DMS114 treated with DMSO at 0.1 percent for 48 hours (cell line): ENCODE results near the gene FBN1.

Source experiments
- DNase-seq: peaks from one replicate; lab custom pipeline; 2025; ENCODE audit not compliant: unreplicated experiment; lab: John Stamatoyannopoulos, UW

Gene FBN1

DNA sequence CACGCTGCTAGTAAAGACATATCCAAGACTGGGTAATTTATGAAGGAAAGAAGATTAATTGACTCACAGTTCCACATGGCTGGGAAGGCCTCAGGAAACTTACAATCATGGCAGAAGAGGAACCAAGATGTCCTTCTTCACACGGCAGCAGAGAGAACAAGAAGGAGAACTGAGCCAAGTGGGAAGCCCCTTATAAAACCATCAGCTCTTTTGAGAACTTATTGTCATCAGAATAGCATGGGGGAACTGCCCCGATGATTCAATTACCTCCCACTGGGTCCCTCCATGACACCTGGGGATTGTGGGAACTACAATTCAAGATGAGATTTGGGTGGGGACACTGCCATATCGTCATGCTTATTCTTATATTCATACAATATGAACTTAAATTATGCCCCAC lies 265.3 kb downstream of the FBN1 start:
- DNase-seq = no peak

DNA sequence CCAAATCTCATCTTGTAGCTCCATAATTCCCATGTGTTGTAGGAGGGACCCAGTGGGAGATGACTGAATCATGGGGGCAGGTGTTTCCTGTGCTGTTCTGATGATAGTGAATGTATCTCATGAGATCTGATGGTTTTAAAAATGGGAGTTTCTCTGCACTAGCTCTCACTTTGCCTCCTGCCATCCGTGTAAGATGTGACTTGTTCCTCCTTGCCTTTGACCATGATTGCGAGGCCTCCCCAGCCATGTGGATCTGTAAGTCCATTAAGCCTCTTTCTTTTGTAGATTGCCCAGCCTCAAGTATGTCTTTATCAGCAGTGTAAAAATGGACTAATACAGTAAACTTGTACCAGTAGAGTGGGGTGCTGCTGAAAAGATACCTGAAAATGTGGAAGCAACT lies 269.7 kb downstream of the FBN1 start:
- DNase-seq = no peak

DNA sequence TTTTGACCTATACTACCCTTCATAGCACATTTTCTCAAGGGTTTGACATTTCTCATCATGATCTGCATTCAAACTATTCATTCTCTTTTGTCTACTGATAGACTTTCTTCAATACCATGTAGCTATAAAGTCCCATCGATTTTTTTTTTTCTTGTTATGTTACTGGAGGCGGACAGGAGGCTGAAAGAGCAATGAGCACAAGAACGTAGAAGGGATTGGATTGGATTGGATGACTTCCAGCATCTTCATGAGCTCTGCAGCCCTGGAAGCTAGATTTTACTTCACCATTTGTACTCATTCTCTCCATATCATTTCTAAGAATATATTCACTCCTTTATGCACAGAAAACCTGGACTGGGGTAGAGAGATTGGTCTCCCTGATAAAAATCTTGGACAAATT lies 271.0 kb downstream of the FBN1 start:
- DNase-seq = no peak

DNA sequence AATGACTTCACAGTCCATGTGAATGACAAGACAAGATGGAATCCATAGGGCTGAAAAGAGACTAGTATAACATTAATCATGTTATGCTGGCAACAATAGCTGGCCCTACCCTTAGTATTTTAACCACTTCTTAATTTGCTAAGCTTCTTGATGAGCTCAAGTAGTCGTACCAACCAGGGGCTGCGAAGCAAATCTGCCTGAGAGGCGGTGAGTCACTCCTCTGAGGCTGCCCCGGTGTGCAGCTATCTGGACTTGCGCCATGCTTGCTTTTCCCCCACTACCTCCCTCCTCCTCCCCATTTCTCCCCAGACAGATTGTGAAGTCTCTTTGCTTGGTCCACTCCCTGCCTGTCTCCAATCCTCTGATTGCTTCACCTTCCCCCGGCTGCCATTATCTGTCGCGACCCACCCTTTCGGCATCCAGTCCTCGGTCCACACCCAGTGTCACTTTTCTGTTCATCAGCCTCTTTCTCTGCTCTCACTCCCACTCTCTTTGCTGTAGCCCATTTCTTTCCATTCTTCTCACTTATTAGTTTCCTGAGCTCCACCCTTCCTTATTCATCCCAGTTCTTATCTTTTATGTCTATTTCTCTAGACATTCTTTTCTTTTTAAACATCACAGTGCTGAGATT lies 271.6 kb downstream of the FBN1 start:
- DNase-seq = no peak

DNA sequence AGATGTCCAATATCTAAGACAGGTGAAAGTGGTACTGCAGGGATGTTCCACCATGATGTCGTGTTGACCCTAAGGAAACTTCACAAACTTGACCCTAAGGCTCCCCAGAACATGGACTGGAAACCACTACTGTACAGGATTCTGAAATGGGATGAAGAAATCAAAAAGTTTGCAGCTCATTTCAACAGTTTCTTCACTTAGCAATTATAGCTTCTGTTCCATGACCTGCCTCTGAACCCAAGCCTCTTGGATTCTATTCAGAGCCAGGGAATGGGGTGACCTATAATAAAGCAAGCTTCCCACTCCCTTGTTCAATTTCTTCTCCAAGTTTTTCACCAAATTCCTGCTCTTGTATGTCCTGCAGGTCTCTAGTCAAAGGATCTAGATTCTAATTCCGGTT lies 273.5 kb downstream of the FBN1 start:
- DNase-seq = no peak

DNA sequence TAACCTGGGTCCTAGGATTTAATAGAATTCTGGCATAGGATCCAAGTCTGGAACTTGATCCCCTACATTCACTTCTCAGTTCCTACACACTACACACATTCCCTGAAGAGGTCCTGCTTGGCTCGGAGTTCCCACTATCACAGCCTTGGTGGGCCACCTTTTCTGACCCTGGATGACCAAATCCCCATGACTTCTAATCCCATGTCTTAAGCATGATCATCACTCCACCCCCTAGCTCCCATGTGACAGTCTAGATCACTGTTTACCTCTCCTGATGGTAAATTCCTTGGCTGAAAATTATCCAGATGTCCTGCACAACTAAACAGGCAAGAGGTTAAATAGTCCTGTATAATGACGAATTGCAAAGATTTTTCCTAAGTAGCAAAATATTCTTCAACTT lies 274.0 kb downstream of the FBN1 start:
- no peak for DNase-seq

DNA sequence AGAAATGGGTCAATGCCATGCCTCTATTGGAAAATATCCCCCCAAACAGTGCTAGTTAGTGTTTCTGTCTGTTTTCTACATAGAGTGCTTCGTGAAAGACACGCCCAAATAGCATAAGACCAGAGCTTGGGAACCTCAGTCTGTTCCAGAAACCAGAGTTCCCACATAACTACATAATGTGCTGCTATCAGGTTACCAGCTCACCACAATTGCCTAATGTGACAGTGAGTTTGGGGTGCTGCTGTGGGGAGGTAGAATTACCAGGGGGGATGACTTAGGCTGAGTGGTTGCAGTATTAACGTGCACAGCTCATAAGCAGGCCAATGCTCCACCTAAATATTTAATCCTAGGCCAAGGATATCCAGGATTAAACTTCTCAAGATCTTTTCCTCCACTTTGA lies 275.0 kb downstream of the FBN1 start:
- no peak for DNase-seq

DNA sequence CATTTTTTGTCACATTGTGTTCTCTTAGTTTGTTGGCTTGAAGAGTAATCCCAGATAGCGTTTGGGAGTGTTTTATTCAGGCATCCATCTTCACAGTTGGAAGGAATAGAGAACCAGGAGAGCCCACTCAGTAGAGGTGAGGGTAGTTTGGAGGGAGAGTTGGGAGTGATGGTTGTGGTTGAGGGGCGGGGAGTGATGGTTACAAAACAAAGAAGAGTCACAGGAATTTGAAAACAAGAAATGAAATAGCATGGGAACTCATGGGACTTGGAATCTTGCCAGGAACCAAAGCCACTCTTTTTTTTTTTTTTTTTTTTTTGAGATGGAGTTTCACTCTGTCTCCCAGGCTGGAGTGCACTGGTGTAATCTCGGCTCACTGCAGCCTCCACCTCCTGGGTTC lies 278.0 kb downstream of the FBN1 start:
- DNase-seq = no peak

DNA sequence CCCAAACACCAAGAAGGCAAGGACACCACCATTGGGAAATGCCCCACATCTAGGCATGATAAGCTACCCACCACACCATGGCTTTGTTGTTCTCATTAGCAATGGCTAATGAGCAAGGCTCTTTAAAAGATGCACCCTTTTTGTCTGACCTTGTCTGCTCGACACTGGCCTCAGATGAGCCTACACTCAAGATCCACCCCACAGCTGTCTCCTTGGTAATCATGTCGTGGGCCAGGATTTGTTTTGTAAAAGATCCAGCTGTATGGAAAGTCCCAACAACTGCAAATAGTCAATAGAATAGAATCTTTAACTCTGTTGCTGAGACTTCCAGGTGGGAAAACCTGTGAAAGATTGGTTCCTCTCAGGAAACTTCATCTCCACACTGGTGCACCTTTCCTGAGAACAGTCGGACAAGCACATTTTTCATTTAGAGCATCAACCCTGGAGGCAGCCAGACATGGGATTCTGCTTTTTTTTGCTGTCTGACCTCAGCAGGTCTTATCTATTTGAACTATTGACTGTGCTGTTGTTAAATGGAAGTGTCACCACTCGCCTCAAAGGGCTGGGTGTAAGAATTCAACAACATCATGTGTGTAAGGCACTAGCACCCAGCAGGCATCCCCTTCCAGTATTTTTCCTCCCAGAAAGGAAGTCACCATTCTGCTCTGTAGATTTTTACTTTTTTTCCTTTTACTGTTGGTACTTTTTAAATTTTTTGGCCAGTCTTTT lies 278.8 kb downstream of the FBN1 start:
- DNase-seq = no peak

DNA sequence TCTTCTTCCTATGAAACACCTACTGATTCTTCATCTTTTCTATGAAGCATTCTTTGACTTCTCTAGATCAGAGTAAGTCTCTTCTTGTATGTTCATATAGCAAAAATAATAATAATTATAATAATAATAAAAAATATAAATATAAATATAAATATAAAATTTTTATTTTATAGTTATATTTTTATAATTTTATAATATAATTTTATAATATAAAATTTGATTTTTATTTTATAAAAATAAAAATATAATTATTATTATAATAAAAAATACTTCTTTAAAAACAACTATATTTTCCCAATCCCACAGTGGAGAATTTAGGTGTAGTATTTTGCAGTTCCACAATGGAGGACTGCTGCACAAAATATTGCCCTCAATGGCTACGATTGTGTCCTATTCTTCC lies 279.9 kb downstream of the FBN1 start:
- no peak for DNase-seq

DNA sequence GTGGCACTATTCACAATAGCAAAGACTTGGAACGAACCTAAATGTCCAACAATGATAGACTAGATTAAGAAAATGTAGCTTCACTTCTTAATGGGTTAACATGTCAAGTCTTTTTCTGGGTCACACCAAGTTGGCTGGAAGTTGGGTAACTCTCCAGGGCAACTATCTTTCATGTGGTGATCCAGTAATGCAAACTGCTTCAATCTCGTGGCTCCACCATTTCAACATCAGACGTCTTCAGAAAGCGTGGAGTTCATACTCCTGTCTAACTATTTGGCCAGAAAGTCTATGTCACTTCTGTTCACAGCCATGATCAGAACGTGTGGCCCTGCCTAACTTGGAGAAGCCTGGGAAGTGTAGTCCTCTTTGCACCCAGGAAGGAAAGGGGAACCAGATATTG lies 282.0 kb downstream of the FBN1 start:
- DNase-seq = no peak

DNA sequence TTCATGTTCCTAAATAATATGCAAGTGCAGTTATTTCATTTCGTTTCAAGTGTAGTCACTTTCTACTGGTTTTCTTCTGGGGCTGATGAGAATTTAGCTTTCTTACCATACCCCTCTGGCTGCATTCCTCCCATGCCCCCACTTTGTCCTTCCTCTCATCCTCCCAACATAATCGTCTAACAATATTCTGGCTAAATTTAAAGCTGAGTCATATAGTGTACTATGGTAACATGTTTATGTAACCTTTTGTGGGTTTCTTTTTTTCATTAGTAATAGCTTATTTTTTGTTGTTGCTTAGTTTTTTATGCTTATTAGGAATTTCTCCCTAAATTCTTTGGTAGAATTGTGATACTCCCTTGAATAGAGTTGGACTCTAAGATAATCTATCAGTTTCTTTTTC lies 283.8 kb downstream of the FBN1 start:
- DNase-seq = no peak

DNA sequence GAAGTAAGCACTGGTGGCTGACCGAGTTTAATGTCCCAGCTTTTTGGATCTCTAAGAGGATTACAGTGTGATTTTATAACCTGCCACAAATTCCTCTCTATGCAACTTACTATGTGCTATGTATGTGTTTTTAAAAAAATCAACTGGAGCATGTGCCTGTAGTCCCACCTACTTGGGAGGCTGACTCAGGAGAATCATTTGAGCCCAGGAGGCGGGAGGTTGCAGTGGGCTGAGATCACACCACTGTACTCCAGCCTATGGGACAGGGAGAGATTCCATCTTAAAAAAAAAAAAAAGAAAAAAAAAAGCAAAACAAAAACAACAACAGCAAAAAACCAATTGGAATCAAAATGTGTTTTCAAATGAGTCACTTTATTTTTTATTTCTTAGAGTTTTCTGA lies 284.7 kb downstream of the FBN1 start:
- DNase-seq = no peak
